Stimulated activated effector memory CD8-positive, alpha-beta T cell treated with anti-CD3 and anti-CD28 coated beads, Interleukin-12 subunit alpha, Interleukin-12 subunit beta, amount 100 ng/mL, for 72 hours (primary cell): Measurements from ENCODE around the gene SLC16A14.

Experiments used
- ATAC-seq: fragments of 150-1000 bp; cut with Tn5 transposase; 2 replicates; pipeline ENCODE4 v1.10.0; 2021
- DNase-seq, 2 donors: peaks; one replicate each; pipeline ENCODE4 v3.0.0; 2021 to 2022; ENCODE audit warnings: low spot score in 2 of 2
- H3K27ac Mint-ChIP-seq: one replicate; pipeline ENCODE4 v1.8.0; 2022; ENCODE audit warnings: mild to moderate bottlenecking, mixed read lengths
- H3K36me3 Mint-ChIP-seq: one replicate; pipeline ENCODE4 v1.8.0; 2022; ENCODE audit warnings: mild to moderate bottlenecking, mixed read lengths
- H3K4me1 Mint-ChIP-seq: one replicate; pipeline ENCODE4 v1.8.0; 2022; ENCODE audit warnings: mixed read lengths
- H3K4me3 Mint-ChIP-seq: one replicate; pipeline ENCODE4 v1.8.0; 2022; ENCODE audit warnings: mild to moderate bottlenecking, mixed read lengths
- H3K9me3 Mint-ChIP-seq: one replicate; pipeline ENCODE4 v1.8.0; 2022; ENCODE audit warnings: mixed read lengths

Gene SLC16A14

DNA sequence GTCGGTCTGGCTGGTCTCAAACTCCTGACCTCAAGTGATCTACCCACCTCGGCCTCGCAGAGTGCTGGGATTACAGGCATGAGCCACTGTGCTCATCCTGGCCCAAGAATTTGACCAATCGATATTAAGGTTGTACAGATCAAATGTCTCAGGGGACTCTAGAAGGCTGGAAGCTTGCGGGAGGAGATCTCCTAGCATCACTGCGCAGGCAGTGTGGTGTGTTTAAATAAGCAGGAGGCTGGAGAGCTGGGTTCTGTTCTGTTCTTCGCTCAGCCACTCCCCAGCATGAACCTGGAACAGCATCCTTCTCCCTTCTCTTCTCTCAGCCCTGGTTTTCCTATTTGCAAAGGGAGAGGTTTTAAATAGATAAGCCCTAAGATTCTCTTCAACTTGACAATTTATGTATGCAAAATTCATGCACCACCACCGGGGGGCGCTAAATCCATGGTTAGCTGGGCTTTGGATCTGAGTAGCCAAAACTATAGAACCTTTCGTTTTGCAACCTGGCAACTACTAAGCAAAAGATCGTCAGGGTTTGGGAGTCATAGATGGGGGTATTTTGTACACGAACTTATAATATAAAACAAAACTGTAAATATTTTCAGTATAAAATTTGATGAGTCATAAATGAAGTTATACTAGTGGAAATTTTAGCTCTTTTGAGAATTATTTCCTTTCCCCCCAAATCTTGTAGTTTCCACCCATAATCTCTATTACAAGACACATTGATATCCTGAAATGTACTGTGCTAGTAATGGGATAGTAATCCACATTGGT lies 60.6 kb downstream of the SLC16A14 start:
- peak; percentile 60 for ATAC-seq
- H3K4me1 Mint-ChIP-seq: no peaks in the 10 kb centered on the region
- H3K36me3 Mint-ChIP-seq: no peaks in the 10 kb centered on the region
- peak overlapping the region; percentile 5 for H3K27ac Mint-ChIP-seq
- peak; percentile 75 to 89 for DNase-seq
- no peak overlapping the region for H3K4me3 Mint-ChIP-seq
- H3K9me3 Mint-ChIP-seq: no peaks in the 10 kb centered on the region

DNA sequence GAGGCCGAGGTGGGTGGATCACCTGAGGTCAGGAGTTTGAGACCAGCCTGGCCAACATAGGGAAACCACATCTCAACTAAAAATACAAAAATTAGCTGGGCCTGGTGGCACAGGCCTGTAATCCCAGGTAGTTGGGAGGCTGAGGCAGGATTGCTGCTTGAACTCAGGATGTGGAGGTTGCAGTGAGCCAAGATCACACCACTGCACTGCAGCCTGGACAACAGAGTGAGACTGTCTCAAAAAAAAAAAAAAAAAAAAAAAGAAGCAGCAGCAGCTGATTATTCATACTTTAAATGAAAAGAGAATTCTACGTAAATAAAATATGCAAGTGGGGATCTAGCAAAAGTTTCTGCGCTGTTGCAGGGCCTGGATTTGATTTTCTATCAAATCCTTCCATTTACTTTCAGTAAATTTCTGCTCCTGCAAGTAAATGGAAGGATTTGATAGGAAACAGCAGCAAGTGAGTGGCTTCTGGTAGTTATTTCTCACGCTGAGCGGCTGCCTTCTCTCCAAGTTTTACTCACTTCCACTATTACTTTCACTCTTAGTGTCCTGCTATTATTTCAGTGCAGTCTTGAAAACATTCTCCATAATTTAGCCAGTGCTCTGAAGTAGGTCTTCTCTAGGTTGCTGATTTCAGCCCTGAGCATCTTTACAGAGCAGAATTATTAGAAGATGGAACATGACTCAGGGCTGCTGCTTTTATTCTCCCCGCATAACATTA lies 68.4 kb downstream of the SLC16A14 start:
- Mint-ChIP-seq H3K4me3 (no peak overlapping the region), H3K27ac (no peak overlapping the region), H3K36me3 (no peaks in the 10 kb centered on the region), H3K4me1 (peaks cover 16% of the 10 kb centered on the region), H3K9me3 (no peaks in the 10 kb centered on the region)
- ATAC-seq (peak; percentile 86), DNase-seq (no peak)

DNA sequence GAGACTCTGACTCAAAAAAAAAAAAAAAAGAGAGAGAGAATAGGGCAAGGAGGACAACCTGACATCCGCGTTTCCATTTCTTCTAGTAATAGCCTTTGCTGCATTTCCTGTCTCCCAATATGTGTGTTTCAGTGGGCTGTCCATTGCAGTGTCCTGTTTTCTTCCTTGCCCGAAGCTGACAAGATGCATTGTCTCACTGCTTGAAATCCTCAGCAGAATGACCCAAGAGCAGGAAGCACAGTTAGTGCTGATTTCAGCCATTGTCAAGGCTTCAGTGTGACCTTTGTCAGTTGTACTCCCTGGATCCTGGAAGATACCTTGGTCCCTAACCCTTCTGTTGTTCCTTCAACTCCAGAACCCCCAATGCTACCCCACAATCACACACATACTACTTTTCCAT lies 71.2 kb downstream of the SLC16A14 start:
- Mint-ChIP-seq H3K36me3 (no peaks in the 10 kb centered on the region), H3K27ac (no peak overlapping the region), H3K4me1 (peaks cover 16% of the 10 kb centered on the region), H3K4me3 (no peak overlapping the region), H3K9me3 (no peaks in the 10 kb centered on the region)
- DNase-seq (no peak), ATAC-seq (no peak)

DNA sequence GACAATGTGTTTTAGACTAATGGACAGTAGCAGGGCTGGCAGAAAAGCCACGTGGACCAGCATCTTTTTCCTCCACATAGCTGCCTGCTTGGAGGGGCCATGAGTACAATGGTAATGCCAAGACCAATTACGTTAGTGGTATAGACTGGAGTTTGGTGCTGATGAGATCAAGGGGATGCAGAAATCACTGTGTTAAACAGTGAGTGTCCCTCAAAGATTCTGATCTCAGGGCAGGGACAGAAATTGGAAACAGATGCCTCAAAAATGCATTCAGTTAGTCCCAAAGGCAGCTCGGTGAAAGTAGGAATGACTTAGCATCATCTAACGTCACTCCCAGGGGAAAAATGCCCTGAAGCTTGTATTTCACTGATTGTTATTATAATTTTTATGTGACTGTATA lies 72.4 kb downstream of the SLC16A14 start:
- DNase-seq (no peak), ATAC-seq (no peak)
- Mint-ChIP-seq H3K36me3 (no peaks in the 10 kb centered on the region), H3K4me3 (no peak overlapping the region), H3K27ac (no peak overlapping the region), H3K9me3 (no peaks in the 10 kb centered on the region), H3K4me1 (peaks cover 11% of the 10 kb centered on the region)

DNA sequence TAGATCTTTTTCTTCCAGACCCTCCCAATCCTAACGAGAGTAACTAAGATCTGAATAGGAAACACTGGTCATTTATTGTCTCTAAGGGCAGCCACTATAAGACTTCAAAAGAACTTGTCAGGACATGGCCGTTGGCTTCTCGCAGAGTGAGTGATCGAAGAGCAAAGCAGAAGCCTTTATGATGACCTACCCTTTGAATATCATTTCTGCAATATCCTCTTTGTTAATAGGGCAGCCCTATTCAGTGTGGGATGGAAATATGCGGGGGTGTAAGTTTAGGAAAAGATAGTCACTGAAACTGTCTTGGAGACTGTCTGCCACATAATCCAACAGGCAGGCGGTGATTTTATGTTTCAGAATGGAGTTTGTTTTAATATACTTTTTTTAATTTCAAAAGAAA lies 75.5 kb downstream of the SLC16A14 start:
- ATAC-seq: no peak
- H3K27ac Mint-ChIP-seq: no peak overlapping the region
- no peaks in the 10 kb centered on the region for H3K9me3 Mint-ChIP-seq
- H3K36me3 Mint-ChIP-seq: no peaks in the 10 kb centered on the region
- no peaks in the 10 kb centered on the region for H3K4me1 Mint-ChIP-seq
- no peak overlapping the region for H3K4me3 Mint-ChIP-seq
- DNase-seq: no peak
